Activated CD4-positive, alpha-beta T cell treated with anti-CD3 and anti-CD28 coated beads, Interleukin-2, amount 50 U/mL, for 1 hour (primary cell): ENCODE measurements around the gene PDZD4.

Source experiments
- DNase-seq: peaks from one replicate; pipeline ENCODE4 v3.0.0-alpha.2; 2020

PDZD4 gene

GRCh38 chrX:153805436-153805835 lies 24.9 kb downstream of the PDZD4 start:
- DNase-seq = no peak

- DNase-seq = no peak
Measured at GRCh38 chrX:153804621-153805020, 25.7 kb downstream of the PDZD4 start.

- no peak for DNase-seq
Measured at GRCh38 chrX:153804100-153804595, 26.2 kb downstream of the PDZD4 start.

- DNase-seq = no peak
Measured at GRCh38 chrX:153803211-153804099, 26.9 kb downstream of the PDZD4 start.

- no peak for DNase-seq
Measured at GRCh38 chrX:153802513-153803045, 27.8 kb downstream of the PDZD4 start.

- no peak for DNase-seq
Measured at GRCh38 chrX:153801669-153802068, 28.7 kb downstream of the PDZD4 start.

GRCh38 chrX:153800746-153801145 lies 29.6 kb downstream of the PDZD4 start:
- DNase-seq = no peak

GRCh38 chrX:153800177-153800722 lies 30.1 kb downstream of the PDZD4 start:
- DNase-seq = no peak

GRCh38 chrX:153799326-153799725 lies 31.0 kb downstream of the PDZD4 start:
- DNase-seq = no peak

GRCh38 chrX:153797415-153798015 lies 32.8 kb downstream of the PDZD4 start:
- DNase-seq = no peak

- peak; percentile 6 for DNase-seq
Measured at GRCh38 chrX:153794897-153795816, 35.2 kb downstream of the PDZD4 start.

GRCh38 chrX:153794018-153794896 lies 36.1 kb downstream of the PDZD4 start, which contains the start of the genes IDH3G and SSR4:
TSS of gene IDH3G (minus strand) at chrX:153794375. CDS start at chrX:153794326, 49 bp downstream.
TSS of gene SSR4 (plus strand) at chrX:153794668. CDS start at chrX:153794688, 20 bp downstream.
- peak; percentile 89 for DNase-seq

GRCh38 chrX:153793291-153793690 lies 37.1 kb downstream of the PDZD4 start:
- DNase-seq = no peak

GRCh38 chrX:153792368-153792767 lies 38.0 kb downstream of the PDZD4 start:
- DNase-seq = no peak

GRCh38 chrX:153791104-153791852 lies 39.1 kb downstream of the PDZD4 start:
- DNase-seq = no peak

GRCh38 chrX:153789654-153790053 lies 40.7 kb downstream of the PDZD4 start:
- DNase-seq = no peak

GRCh38 chrX:153786669-153787068 lies 43.7 kb downstream of the PDZD4 start:
- DNase-seq = no peak

- no peak for DNase-seq
Measured at GRCh38 chrX:153784325-153784967, 45.9 kb downstream of the PDZD4 start.

GRCh38 chrX:153783378-153784013 lies 46.8 kb downstream of the PDZD4 start:
- no peak for DNase-seq
